Smooth muscle cell of the coronary artery (primary cell): ENCODE data around the gene ZNF787. TPM values are rescaled to one million over a fixed set of nuclear protein-coding genes. Genes with fewer than 3 reads are reported as not detected.

Source experiments
- total RNA-seq: library from RNA; depleted of rRNA; stranded (reverse); fragments of >200 nt; gene quantifications from 2 replicates; pipeline ENCODE4 v1.2.3, GENCODE V29; 2014; ENCODE audit warnings: low replicate concordance

Gene ZNF787
- total RNA-seq = 6.0 and 27.2 TPM in 2 replicates

GRCh38 chr19:56121180-56122167 is at the start of gene ZNF787:
Gene ZNF787, minus strand, starts transcription at chr19:56121295. Its CDS starts 18,078 bp downstream, at chr19:56103217.

GRCh38 chr19:56140583-56141416 is 19.7 kb upstream of the ZNF787 start, which contains the start of gene ZNF444:
Gene ZNF444, plus strand, starts transcription at chr19:56141287. Its CDS starts 5,625 bp downstream, at chr19:56146912.

Other genes starting within 250 kb of the ZNF787 start
- not detected in 2 replicates for gene NLRP13, start 189.0 kb downstream of the ZNF787 start, total RNA-seq
- not detected in 2 replicates for gene NLRP8, start 173.5 kb downstream of the ZNF787 start, total RNA-seq
- not detected in 2 replicates for gene NLRP5, start 134.5 kb downstream of the ZNF787 start, total RNA-seq
- gene ZNF444, start 20.0 kb upstream of the ZNF787 start, total RNA-seq = 4.1 and 10.8 TPM in 2 replicates
- not detected in 2 replicates for gene GALP, start 54.7 kb upstream of the ZNF787 start, total RNA-seq
- not detected in 2 replicates for gene ZSCAN5B, start 76.5 kb upstream of the ZNF787 start, total RNA-seq
- not detected in 2 replicates for gene ZSCAN5C, start 81.0 kb upstream of the ZNF787 start, total RNA-seq
- gene EDDM13, start 151.5 kb upstream of the ZNF787 start, total RNA-seq = not detected in 2 replicates
- 4.6 and 5.0 TPM in 2 replicates for gene ZSCAN5A, start 193.5 kb upstream of the ZNF787 start, total RNA-seq